Panc1 (cell line): ENCODE results near the gene CCDC175. TPM values are rescaled to one million over a fixed set of nuclear protein-coding genes. Genes with fewer than 3 reads are reported as not detected.

Source experiments
- ATAC-seq: fragments of 200-7000 bp; cut with Tn5 transposase; 2 replicates; pipeline ENCODE4 v1.9.1; 2020; ENCODE audit warnings: mild to moderate bottlenecking, moderate library complexity
- BruUV-seq: library from RNA; stranded (reverse); fragments of 400-500 nt; replicated peaks from 2 replicates; lab custom pipeline; 2021; lab: Mats Ljungman, UMichigan
- CTCF ChIA-PET: fragments of 300-600 bp; sonication (Branson Sonifier 250); formaldehyde crosslinking; loops from one replicate; lab custom pipeline; 2022; ENCODE audit warnings: antibody characterized with exemption; lab: Charles Lee
- POLR2A ChIA-PET: fragments of 300-600 bp; sonication (Branson Sonifier 250); formaldehyde crosslinking; loops from one replicate; lab custom pipeline; 2022; ENCODE audit warnings: antibody characterized with exemption; lab: Charles Lee
- DNase-seq: peaks from one replicate; pipeline ENCODE4 v3.0.0-alpha.2; 2010; ENCODE audit warnings: low read depth, low spot score
- H3K27ac ChIP-seq: 2 replicates; pipeline ENCODE4 v1.5.1; 2011; ENCODE audit warnings: mild to moderate bottlenecking, low read length, inconsistent platforms
- H3K27me3 ChIP-seq: fragments of 200-500 bp; sonication (Bioruptor generic); 2 replicates; pipeline ENCODE4 v1.6.0; 2014; ENCODE audit warnings: low read length, inconsistent platforms; ENCODE audit not compliant: control insufficient read depth, insufficient read depth
- H3K36me3 ChIP-seq: fragments of 200-500 bp; sonication (Bioruptor generic); 2 replicates; pipeline ENCODE4 v1.5.1; 2014; ENCODE audit warnings: inconsistent platforms, mild to moderate bottlenecking, low read length, moderate library complexity; ENCODE audit not compliant: control insufficient read depth, insufficient read depth
- H3K4me1 ChIP-seq: 2 replicates; pipeline ENCODE4 v1.5.1; 2011; ENCODE audit warnings: inconsistent platforms, mild to moderate bottlenecking, low read length, moderate library complexity; ENCODE audit not compliant: control insufficient read depth, insufficient read depth
- H3K4me3 ChIP-seq, 2 experiments: 2 replicates each; pipeline ENCODE4 v1.5.1; 2011 to 2012; ENCODE audit warnings: low read depth in 2 of 2, low read length in 2 of 2, mild to moderate bottlenecking in 2 of 2, inconsistent platforms in 1 of 2, moderate library complexity in 1 of 2
- H3K9me3 ChIP-seq: fragments of 200-500 bp; sonication (Bioruptor generic); 2 replicates; pipeline ENCODE4 v1.5.1; 2014; ENCODE audit warnings: low read depth, mild to moderate bottlenecking, inconsistent platforms, low read length, moderate library complexity; ENCODE audit not compliant: control insufficient read depth, insufficient read depth
- CTCF ChIP-seq: fragments of 450-650 bp; IDR thresholded peaks from 2 replicates; pipeline ENCODE4 v1.5.1; 2017; ENCODE audit warnings: mild to moderate bottlenecking
- POLR2AphosphoS5 ChIP-seq: IDR thresholded peaks from 2 replicates; pipeline ENCODE4 v1.6.1; 2012; ENCODE audit warnings: mild to moderate bottlenecking, low read depth, low read length, moderate library complexity
- REST ChIP-seq, 2 experiments: IDR thresholded peaks; 2 replicates each; pipeline ENCODE4 v1.6.1; 2011 to 2012; ENCODE audit warnings: low read depth in 2 of 2, control low read depth in 1 of 2, low read length in 1 of 2, mild to moderate bottlenecking in 1 of 2, moderate library complexity in 1 of 2; ENCODE audit not compliant: insufficient read depth in 1 of 2
- SIN3A ChIP-seq: IDR thresholded peaks from 2 replicates; pipeline ENCODE4 v1.6.1; 2012; ENCODE audit warnings: low read depth, mild to moderate bottlenecking, low read length, moderate library complexity, borderline replicate concordance; ENCODE audit not compliant: insufficient read depth
- TCF7L2 ChIP-seq: IDR thresholded peaks from 2 replicates; pipeline ENCODE4 v1.6.1; 2011; ENCODE audit warnings: mild to moderate bottlenecking, low read depth, low read length, inconsistent platforms
- in situ Hi-C: cut with HindIII; loops from 2 replicates; pipeline ENCODE4 v1.10.0; 2016; ENCODE audit warnings: low sequenced_read_pairs, low pct_unique_long_range_greater_than_20kb
- intact Hi-C: fragments of 100-400 bp; cut with micrococcal nuclease; formaldehyde crosslinking; loops from one replicate; pipeline ENCODE4 v1.10.0; 2022; ENCODE audit not compliant: unreplicated experiment
- total RNA-seq: library from RNA; stranded (reverse); gene quantifications from one replicate; pipeline ENCODE4 v1.2.1, GENCODE V29; 2021; ENCODE audit not compliant: unreplicated experiment

CCDC175 gene
- total RNA-seq, 1 experiment from 2014 or later: not detected

GRCh38 chr14:59481407-59481806, 95.2 kb downstream of the CCDC175 start:
- H3K4me3 ChIP-seq: no peak overlapping the region
- ChIA-PET CTCF (no interaction called here), POLR2A (no interaction called here)
- ATAC-seq: no peak
- no peak overlapping the region for H3K27ac ChIP-seq
- H3K36me3 ChIP-seq: peaks cover 20% of the 10 kb centered on the region
- H3K4me1 ChIP-seq: peaks cover 19% of the 10 kb centered on the region
- in situ Hi-C loops: no loop called here
- no peak for TF ChIP-seq SIN3A
- no peak for TF ChIP-seq REST (IDR thresholded peaks at IDR 0.05; ENCODE audit: insufficient read depth in 1 of 2, low read depth in 2 of 2, low read length in 1 of 2)
- TF ChIP-seq TCF7L2: no peak
- no peak for TF ChIP-seq CTCF
- no peak for TF ChIP-seq POLR2AphosphoS5
- DNase-seq: no peak
- H3K27me3 ChIP-seq: no peaks in the 10 kb centered on the region
- intact Hi-C loops: no loop called here
- BruUV-seq: no TSS peak
- no peaks in the 10 kb centered on the region for H3K9me3 ChIP-seq

GRCh38 chr14:59480166-59480565, 96.4 kb downstream of the CCDC175 start:
- Histone ChIP-seq H3K4me3 (no peak overlapping the region), H3K4me1 (peaks cover 13% of the 10 kb centered on the region), H3K36me3 (peaks cover 30% of the 10 kb centered on the region), H3K27ac (no peak overlapping the region; the same call in 1 of the 2 replicates), H3K9me3 (no peaks in the 10 kb centered on the region), H3K27me3 (no peaks in the 10 kb centered on the region)
- TF ChIP-seq POLR2AphosphoS5 (no peak), SIN3A (no peak), TCF7L2 (no peak), CTCF (no peak)
- CTCF ChIA-PET: no interaction called here
- BruUV-seq: no TSS peak
- ATAC-seq (no peak), DNase-seq (no peak)
- in situ Hi-C loops: no loop called here
- intact Hi-C loops: no loop called here
- POLR2A ChIA-PET: no interaction called here
